HG02885 (cell line): ENCODE measurements around the gene ITIH3.
A peak's percentile ranks its signal among the peaks of the same experiment; 100 is the strongest.

Experiments used
- ATAC-seq: cut with Tn5 transposase; IDR thresholded peaks from one replicate; pipeline ENCODE4 v1.9.1; 2021; ENCODE audit warnings: mild to moderate bottlenecking; ENCODE audit not compliant: unreplicated experiment, poor library complexity

ITIH3 gene

DNA sequence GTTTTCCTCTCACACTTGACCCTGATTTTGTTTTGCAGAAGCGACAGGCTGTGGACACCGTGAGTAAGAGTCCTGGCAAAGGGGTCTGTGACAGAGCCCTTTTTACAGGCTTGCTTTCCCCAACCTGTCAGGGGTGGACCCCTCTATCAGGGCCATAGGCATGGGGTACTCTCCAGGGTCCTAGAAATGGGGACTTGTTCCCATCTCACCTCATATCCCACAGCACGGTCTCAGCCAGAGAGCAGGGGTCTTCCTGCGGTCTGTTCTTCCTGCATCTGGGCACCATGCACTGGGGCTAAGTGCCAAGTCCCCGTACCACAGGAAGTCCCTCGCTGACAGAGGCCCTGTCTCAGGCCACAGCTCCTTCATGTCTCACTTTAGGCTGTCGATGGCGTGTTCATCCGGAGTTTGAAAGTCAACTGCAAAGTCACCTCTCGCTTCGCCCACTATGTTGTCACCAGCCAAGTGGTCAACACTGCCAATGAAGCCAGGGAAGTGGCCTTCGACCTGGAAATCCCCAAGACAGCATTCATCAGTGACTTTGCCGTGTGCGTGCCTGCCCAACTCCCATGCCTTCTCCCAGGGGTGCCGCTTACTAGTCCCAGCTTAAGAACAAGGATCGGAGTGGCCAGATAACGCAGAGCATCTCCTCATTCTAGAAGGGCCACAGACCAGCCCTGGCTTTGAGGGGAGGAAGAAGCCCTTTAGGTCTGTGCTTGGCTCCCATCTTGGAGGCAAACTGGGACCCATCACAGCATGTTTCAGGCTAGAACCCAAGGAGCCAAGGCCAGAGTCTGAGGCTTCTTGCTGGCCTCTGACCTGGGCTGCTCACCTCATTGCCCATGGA lies 16.4 kb upstream of the ITIH3 start:
- no peak for ATAC-seq

DNA sequence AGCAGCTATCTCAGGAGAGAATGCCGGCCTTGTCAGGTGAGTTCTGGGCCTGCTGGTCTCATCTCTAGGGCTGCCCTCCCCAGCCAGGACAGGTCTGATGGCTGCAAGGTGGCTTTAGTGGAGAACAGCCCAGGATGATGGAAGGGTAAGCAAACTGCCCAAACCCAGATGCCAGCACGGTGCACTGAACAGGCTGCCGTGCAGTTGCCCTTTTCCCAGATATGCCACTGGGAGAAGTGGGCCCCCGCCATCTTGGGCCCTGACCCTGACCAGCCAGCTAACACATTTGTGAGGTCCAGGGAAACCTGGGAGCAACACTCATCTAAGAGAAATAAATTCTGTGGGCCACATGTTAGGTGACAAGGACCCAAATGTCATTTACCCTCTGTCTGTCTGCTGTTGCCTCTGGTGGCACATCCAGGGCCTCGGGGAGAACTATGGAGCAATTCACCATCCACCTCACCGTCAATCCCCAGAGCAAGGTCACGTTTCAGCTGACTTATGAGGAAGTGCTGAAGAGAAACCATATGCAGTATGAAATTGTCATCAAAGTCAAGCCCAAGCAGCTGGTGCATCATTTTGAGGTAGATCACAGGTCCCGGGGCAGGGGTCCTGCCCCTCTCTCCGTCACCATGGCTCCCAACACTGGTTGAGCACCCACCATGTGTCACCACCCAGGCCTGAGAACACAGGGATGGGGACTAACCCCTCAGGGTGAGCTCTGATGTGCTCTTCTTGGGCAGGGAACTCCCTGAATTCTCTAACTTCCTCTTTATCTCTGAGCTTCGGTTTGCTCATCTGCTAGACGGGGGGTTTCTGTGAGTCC lies 15.4 kb upstream of the ITIH3 start:
- peak; percentile 59 for ATAC-seq

DNA sequence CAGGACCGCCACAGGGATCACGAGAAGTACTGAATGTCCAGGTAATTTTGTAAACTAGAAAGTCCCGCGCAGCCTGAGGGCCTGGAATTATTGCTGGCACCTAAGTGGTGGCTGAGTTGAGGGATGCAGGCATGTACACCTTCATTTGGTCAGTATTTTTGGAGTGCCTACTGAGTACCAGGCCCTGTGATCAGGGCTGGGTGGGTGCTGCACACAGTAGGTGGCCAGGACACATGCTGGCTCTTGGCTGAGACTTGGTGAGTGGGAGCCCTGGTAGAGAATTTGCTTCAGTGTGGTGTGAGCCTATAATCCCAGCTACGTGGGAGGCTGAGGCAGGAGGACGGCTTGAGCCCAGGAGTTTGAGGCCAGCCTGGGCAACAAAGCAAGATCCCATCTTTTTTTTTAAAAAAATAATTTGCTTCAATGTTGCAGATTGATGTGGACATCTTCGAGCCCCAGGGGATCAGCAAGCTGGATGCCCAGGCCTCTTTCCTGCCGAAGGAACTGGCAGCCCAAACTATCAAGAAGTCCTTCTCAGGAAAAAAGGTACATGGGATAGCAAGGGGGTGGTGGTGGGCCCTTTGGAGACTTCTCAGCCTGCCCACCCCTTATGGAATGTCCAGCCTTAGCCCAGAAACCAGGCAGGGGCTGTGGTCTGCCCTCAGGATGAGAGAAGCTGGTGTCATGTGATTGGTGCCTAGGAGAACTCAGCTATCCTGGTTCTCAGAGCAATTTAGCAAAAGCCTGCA lies 14.6 kb upstream of the ITIH3 start:
- ATAC-seq: no peak

DNA sequence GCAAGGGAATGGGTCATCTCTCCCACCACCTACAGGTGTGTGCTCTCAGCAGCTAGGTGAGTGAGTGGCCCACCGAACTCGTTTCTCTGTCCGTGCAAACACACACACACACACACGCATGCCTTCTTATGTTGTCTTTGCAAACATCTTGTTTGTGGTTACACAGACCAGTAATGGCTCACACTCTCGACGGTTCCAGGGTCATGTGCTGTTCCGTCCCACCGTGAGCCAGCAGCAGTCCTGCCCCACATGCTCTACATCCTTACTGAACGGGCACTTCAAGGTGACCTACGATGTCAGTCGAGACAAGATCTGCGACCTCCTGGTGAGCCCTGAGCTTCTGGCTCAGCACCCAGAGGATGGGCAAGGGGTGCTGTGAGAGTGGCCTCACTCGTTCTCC lies 12.9 kb upstream of the ITIH3 start:
- ATAC-seq: no peak

DNA sequence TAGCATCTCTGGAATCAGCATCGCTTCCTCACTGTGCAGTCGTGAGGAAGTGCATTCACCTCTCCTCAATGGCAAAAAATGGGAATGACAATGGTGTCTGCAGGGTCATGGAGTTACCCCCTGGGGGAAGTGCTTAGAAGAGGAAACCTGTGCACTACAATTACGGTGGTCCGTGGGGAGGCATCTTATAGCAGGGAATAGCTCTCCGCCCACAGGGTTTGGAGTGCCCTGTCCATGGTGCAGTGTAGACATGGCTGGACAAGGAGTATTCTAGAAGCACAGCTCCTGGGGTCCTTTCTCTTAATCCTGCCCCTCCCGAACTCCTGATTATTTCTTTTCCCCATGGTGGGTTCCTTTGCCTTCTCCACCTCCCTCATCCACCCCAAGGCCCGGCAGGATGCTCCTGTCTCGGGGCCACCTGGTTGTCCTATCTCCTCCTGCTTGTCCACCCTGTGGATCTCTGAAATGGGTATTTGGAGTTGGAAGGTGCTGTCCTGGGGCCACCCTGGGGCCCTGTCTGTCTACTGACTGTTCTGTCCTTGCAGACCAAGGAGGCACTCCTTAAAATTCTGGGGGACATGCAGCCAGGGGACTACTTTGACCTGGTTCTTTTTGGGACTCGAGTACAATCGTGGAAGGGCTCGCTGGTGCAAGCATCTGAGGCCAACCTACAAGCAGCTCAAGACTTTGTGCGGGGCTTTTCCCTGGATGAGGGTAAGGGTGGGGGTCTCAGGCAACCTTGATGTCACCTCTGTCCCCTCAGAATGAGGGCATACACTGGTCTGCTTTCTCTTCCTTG lies 12.0 kb upstream of the ITIH3 start:
- ATAC-seq: no peak

DNA sequence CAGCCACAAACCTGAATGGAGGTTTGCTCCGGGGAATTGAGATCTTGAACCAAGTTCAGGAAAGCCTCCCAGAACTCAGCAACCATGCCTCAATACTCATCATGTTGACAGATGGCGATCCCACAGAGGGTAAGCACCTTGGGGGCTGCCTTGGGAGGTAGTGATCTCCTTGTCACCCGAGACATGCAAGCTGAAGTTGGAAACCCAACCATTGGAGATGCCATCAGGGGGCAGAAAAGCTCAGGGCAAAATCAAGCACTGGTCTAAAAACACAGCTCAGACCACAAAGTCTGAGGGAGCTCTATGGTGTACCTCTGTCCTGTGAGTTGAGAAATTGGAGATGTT lies 11.4 kb upstream of the ITIH3 start:
- ATAC-seq: no peak

DNA sequence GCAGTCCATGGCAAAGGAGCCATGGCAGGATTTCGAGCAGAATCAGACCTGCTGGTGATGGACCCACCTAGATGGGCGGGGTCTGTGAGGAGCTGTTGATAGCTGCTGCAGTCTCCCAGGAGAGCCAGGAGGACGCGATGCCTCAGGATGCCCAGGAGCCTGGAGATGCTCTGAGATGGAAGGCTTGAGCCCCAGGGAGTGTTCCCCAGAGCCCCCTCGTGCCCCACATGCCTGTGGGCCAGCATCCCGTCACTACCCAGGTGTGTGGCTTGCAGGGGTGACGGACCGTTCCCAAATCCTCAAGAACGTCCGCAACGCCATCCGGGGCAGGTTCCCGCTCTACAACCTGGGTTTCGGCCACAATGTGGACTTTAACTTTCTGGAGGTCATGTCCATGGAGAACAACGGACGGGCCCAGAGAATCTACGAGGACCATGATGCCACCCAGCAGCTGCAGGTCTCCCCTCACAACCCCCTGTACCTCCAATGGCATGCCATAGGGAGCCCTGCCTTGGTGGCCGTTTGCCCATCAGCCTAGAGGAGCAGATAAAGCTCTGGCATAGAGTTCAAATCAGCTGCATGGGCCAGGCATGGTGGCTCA lies 10.5 kb upstream of the ITIH3 start:
- ATAC-seq: no peak

DNA sequence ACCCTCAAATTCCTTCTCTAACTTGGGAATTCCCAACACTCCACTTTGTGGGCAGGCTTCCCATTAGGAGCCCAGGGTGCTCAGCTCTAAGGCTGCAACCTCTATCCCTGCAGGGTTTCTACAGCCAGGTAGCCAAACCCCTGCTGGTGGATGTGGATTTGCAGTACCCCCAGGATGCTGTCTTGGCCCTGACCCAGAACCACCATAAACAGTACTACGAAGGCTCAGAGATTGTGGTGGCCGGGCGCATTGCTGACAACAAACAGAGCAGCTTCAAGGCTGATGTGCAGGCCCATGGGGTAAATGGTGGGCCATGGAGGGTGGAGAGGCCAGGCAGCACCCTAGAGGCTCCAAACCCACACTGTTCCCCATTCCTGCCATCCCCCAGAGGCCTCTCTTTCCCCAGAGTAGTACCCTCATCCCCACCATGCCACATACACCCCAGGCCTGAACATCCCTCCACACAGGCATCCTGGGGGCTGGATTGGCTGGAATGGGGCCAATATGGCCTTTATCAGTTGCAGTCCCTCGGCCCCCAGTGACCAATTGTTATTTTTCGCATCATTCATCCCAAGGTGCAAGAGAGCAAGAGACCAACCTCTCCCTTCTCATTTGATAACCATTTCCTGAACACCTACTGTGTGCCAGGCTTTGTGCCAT lies 9.5 kb upstream of the ITIH3 start:
- no peak for ATAC-seq

DNA sequence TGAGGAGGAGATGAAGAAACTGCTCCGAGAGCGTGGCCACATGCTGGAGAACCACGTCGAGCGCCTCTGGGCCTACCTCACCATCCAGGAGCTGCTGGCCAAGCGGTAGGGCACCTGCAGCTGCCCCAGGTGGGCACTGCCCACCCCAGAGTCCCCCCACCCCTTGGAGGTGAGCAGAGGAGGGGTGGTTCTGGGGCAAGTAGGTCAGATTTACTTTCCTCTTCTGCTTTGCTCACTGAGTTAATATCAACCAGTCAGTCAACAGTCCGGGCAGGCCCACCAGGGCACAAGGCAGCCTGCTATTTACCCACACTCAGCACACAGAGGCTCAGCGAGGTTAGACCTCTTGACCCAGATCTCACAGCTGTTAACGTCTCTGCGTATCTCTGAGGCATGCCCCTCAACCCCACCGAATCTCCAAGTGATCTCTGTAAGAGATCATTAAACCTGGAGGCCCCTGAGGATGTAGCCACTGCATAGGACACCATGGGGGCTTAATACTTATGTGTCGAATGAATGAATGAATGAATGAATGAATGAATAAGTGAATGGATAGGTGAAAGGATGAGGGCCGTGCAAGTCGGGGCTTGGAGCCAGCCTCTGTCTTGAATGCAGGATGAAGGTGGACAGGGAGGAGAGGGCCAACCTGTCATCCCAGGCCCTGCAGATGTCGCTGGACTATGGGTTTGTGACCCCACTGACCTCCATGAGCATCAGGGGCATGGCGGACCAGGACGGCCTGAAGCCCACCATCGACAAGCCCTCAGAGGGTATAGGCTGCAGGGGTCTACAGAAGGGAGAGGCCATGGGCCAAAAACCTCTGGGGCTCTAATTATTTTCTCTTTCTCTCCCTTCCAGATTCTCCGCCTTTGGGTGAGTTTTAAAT lies 8.0 kb upstream of the ITIH3 start:
- no peak for ATAC-seq

DNA sequence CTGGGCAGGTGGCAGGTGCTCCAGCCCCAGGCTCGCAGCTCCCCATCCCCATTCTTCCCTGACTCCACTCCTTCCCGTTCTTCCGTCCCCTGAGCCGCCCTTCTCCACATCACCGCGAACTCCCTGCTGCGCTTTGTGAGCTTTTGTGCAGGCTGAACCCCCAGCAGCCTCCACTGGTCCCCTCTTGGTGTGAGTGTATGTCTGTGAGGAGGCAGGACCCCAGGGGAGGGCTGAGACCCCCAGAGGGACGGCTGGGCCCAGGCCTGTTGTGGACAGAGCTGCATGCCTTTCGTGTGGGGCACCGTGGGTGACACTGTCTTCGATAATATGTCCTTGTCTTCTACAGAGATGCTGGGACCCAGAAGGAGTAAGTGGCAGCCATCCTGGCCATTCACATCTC lies 7.3 kb upstream of the ITIH3 start:
- ATAC-seq: no peak

DNA sequence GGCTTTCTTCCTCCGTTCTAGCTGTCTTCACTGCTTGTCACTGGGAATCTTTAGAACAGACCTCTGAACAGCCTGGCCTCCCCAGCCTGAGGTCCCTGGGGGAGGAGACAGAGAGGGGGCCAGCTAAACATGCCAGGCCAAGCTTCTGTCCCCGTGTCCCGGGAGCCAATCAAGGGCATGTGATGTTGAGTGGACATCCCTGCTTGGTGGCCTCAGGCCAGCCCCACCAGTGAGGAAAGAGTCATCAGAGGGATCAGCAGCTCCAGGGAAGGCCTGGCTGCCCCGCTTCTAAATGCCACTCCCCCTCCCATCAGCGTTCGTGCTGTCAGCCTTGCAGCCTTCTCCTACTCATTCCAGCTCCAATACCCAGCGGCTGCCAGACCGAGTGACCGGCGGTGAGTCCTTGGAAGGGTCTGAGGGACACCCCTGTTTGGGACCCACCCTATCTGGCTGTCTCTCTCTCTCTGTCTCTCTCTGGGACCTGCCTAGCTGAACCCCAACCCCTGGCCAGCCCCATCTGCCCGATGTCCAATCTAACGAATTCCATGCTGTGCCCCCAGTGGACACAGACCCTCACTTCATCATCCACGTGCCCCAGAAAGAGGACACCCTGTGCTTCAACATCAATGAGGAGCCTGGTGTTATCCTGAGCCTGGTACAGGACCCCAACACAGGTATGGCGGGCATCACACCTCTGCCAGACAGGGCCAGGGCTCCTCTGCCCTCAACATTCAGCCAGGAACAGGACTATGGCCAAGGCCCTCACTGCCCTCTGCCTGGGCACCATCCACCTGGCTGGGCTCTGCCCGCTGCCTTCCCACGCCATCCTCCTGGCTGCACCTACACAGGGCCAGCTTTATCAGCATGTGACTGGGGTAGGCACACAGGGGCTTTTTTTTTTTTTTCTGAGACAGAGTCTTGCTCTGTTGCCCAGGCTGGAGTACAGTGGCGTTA lies 6.6 kb upstream of the ITIH3 start:
- ATAC-seq: no peak

DNA sequence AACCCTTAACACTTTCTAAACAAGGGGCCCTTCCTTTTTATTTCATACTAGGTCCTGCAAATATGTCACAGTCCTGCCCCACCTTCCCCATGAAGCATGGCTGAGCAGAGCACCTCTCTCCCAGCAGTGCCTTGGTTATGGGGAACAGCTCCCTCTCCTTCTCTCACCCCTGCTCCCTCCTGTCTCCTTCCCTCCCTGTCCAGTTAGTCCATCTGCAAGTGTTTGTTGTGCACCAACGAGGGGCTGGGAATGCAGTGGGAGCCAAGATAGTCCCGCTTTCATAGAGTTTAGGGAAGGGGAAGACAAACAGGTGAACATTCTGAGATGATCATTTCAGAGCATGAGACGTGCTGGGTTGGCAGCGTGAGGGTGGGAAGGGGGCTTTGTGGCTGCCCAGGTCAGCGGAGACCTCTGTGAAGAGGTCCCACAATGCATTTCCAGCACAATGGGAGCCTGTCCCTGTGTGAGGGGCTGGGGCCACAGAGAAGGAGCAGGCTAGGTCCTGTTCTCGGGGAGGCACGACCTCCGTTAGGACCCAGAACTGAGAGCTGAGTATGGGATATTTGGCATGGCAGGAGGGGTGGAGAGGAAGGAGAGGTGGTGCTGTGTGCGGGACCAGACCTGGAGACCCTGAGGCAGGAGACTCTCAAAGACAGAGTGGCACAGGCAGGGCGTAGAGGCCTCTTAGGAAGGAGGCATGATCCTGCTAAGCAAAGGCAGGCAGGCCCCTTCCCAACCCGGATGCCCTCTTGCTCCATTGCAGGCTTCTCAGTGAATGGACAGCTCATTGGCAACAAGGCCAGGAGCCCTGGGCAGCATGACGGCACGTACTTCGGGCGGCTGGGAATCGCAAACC lies 5.5 kb upstream of the ITIH3 start:
- no peak for ATAC-seq

DNA sequence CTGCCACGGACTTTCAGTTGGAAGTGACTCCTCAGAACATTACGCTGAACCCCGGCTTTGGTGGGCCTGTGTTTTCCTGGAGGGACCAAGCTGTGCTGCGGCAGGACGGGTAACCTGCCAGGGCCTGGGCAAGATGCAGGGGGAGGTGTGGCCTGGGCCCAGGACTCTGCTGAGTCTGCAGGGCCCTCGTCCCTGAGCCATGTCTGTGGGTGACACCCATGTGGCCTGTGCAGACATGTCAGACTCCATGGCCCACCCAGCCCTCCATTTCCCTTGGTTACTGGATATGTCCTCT lies 4.9 kb upstream of the ITIH3 start:
- ATAC-seq: no peak

DNA sequence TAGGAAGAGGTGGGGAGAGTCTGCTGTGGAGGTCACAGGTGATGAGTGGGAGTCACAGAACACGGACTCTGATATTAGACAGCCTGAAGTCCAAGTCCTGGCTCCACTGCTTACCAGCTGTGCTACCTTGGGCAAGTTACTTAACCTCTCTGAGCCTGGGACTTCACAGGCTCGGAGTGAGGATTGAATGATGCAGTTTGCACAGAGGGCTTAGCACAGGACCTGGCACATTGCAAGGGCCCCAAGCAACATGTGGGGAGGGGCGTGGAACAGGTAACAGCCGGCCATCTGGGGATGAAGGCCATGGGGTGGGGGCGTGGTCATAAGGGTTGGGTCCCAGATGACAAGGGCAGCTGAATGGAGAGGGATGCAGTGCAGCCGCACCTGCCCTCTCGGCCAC lies 4.3 kb upstream of the ITIH3 start:
- ATAC-seq: no peak

DNA sequence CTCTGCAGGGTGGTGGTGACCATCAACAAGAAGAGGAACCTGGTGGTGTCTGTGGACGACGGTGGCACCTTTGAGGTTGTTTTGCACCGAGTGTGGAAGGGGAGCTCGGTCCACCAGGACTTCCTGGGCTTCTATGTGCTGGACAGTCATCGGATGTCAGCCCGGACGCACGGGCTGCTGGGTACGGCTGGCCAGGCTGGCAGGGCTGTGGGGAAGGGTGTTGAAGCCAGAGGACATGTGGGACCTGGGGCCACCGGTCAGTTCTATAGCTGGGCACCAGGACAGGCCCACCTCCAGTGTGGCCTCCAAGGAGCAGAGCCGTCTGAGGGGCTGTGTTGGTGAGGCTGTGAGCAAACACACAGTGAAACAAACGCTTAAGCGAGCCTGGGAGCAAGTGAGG lies 3.9 kb upstream of the ITIH3 start:
- ATAC-seq: no peak

DNA sequence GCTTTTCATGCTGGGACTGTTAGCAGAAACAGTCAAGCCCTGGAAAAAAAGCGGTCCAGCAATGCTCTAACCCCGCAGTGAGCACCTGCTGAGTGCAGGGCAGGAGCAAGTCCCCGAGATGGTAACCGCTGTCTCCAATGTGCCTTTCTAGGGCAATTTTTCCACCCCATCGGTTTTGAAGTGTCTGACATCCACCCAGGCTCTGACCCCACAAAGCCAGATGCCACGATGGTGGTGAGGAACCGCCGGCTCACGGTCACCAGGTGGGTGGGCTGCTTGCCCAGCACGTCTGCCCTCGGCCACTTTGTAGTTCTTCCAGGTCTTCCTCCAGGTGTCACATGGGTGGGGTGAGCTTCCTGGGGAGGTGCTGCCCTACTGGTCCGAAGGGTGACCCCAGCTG lies 3.2 kb upstream of the ITIH3 start:
- no peak for ATAC-seq

DNA sequence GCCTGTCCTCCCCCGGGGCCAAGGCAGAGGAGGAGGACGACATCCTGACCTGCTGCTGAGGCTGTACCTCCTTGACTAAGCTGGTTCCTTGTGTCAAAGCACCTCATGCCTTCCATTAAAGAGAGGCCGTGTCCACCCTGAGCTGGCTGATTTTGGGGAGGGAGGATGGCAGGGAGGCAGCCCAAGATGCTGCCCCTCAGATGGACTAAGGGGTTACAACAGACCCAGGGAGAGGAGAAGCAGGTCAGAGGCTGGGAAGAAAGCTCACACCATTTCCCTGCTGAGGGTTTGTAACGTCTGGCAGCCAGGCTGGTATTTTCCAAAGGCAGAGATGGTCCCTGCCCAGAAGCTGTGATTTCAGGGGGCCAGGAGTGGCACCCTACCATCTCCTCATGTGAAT lies 2.7 kb upstream of the ITIH3 start:
- no peak for ATAC-seq
